A549 (cell line): Measurements from ENCODE around the gene GAS7. TPM values are rescaled to one million over a fixed set of nuclear protein-coding genes. Genes with fewer than 3 reads are reported as not detected.

Source experiments
- ATAC-seq, 2 experiments: fragments of 200-7000 bp in 1 of 2; fragments of >200 bp in 1 of 2; cut with Nextera tagmentation in 1 of 2; cut with Tn5 transposase in 1 of 2; 3 replicates each; pipeline versions ENCODE4 v1.8.0 to v1.9.1; 2018 to 2020; ENCODE audit warnings: mild to moderate bottlenecking in 1 of 2, moderate library complexity in 1 of 2
- CTCF ChIA-PET: fragments of 300-600 bp; sonication (Branson Sonifier 250); formaldehyde crosslinking; extraction: SDS; loops from one replicate; lab custom pipeline; 2021; ENCODE audit warnings: antibody characterized with exemption, inconsistent platforms; lab: Yijun Ruan, JAX
- POLR2A ChIA-PET: fragments of 350-600 bp; formaldehyde crosslinking; extraction: SDS; loops from one replicate; lab custom pipeline; 2021; ENCODE audit warnings: antibody characterized with exemption, inconsistent platforms; lab: Yijun Ruan, JAX
- DNase-seq, 2 experiments: peaks; one replicate each; pipeline versions ENCODE4 v3.0.0 to v3.0.0-alpha.2; 2011 to 2016; ENCODE audit warnings: low read depth in 1 of 2, low spot score in 1 of 2
- FAIRE-seq: peaks from 2 replicates; lab custom pipeline; 2011; peaks lifted over from hg19 to GRCh38; lab: Jason Lieb, UNC
- H3K27ac ChIP-seq, 2 experiments: fragments of >200 bp; sonication (Bioruptor Twin); formaldehyde crosslinking; 3 replicates each; pipeline ENCODE4 v1.5.1; 2016 to 2017
- H3K4me1 ChIP-seq: fragments of >200 bp; sonication (Bioruptor Twin); formaldehyde crosslinking; 3 replicates; pipeline ENCODE4 v1.6.1; 2016
- H3K4me2 ChIP-seq: fragments of >200 bp; sonication (Bioruptor Twin); formaldehyde crosslinking; 3 replicates; pipeline ENCODE4 v1.6.1; 2016
- H3K4me3 ChIP-seq: fragments of >200 bp; sonication (Bioruptor Twin); formaldehyde crosslinking; 3 replicates; pipeline ENCODE4 v1.5.1; 2016
- H3K9me3 ChIP-seq: fragments of >200 bp; sonication (Bioruptor Twin); formaldehyde crosslinking; 3 replicates; pipeline ENCODE4 v1.6.1; 2016
- CBX8 ChIP-seq: fragments of 200-600 bp; sonication (generic); IDR thresholded peaks from 2 replicates; pipeline ENCODE4 v1.6.1; 2016
- CEBPB ChIP-seq, 2 experiments: fragments of >200 bp in 1 of 2; sonication (Bioruptor Twin) in 1 of 2; formaldehyde crosslinking in 1 of 2; IDR thresholded peaks; 2 replicates each; pipeline ENCODE4 v1.6.1; 2012 to 2016
- EHF ChIP-seq: fragments of 250-450 bp; sonication (Bioruptor Pico); IDR thresholded peaks from 2 replicates; pipeline ENCODE4 v1.5.0; 2020; ENCODE audit warnings: mild to moderate bottlenecking
- EHMT2 ChIP-seq: fragments of 200-600 bp; sonication (generic); IDR thresholded peaks from 2 replicates; pipeline ENCODE4 v1.6.1; 2016; ENCODE audit warnings: antibody characterized with exemption, low read depth, mild to moderate bottlenecking, moderate library complexity
- FOSL2 ChIP-seq, 2 experiments: fragments of 450-650 bp in 1 of 2; fragments of >200 bp in 1 of 2; sonication (Bioruptor Twin) in 1 of 2; formaldehyde crosslinking; IDR thresholded peaks; 2 replicates each; pipeline versions ENCODE4 v1.5.0 to v1.6.1; 2016 to 2020; ENCODE audit warnings: mild to moderate bottlenecking in 1 of 2, moderate library complexity in 1 of 2
- GATA3 ChIP-seq: IDR thresholded peaks from 2 replicates; pipeline ENCODE4 v1.6.1; 2012; ENCODE audit warnings: borderline replicate concordance
- HES2 ChIP-seq: fragments of >200 bp; sonication (Bioruptor Twin); formaldehyde crosslinking; IDR thresholded peaks from 2 replicates; pipeline ENCODE4 v1.6.1; 2016
- JUNB ChIP-seq: fragments of >200 bp; sonication (Bioruptor Twin); formaldehyde crosslinking; IDR thresholded peaks from 2 replicates; pipeline ENCODE4 v1.6.1; 2016
- MAFK ChIP-seq: fragments of 450-650 bp; IDR thresholded peaks from 2 replicates; pipeline ENCODE4 v1.6.1; 2014; ENCODE audit not compliant: partially characterized antibody
- POLR2A ChIP-seq: IDR thresholded peaks from 2 replicates; pipeline ENCODE4 v1.6.1; 2012; ENCODE audit warnings: mild to moderate bottlenecking, low read length
- RFX5 ChIP-seq: fragments of 450-650 bp; IDR thresholded peaks from 2 replicates; pipeline ENCODE4 v1.7.1; 2014; ENCODE audit warnings: antibody characterized with exemption, mild to moderate bottlenecking, moderate library complexity
- ZNF302 ChIP-seq: fragments of 250-450 bp; sonication (Bioruptor Pico); IDR thresholded peaks from 2 replicates; pipeline ENCODE4 v1.9.0; 2021; ENCODE audit warnings: inconsistent platforms, mild to moderate bottlenecking, moderate library complexity
- ZSCAN20 ChIP-seq: fragments of 250-450 bp; sonication (Bioruptor Pico); IDR thresholded peaks from 2 replicates; pipeline ENCODE4 v1.8.0; 2022; ENCODE audit warnings: mild to moderate bottlenecking, moderate library complexity
- WGBS: methylation state at CpG from one replicate; pipeline ENCODE4 v1.1.6; 2017; ENCODE audit errors: missing lambda C conversion rate; 5-methylcytosine and 5-hydroxymethylcytosine counted together
- polyA plus RNA-seq, 4 experiments: library from polyadenylated mRNA; depleted of rRNA in 3 of 4; stranded (reverse); fragments of >200 nt; fragmentation: RNase III in 1 of 4; extraction: RNeasy Plus Mini Kit Qiagen cat#74134 plus additional on column Dnase treatment in 1 of 4; gene quantifications; 2 replicates in 3 of 4; 3 replicates in 1 of 4; pipeline ENCODE4 v1.2.3, GENCODE V29; 2011 to 2017
- TF ChIP-seq, protein P1 (sequence below): fragments of 450-650 bp; IDR thresholded peaks from 2 replicates; pipeline ENCODE4 v1.6.1; 2014; ENCODE audit warnings: antibody characterized with exemption
- TF ChIP-seq, protein P2 (sequence below): IDR thresholded peaks from 2 replicates; pipeline ENCODE4 v1.6.1; 2012; ENCODE audit warnings: low read depth, borderline replicate concordance
- TF ChIP-seq, protein P3 (sequence below): fragments of 200-600 bp; sonication (generic); IDR thresholded peaks from 2 replicates; pipeline ENCODE4 v1.6.1; 2016; ENCODE audit warnings: antibody characterized with exemption, mild to moderate bottlenecking, moderate library complexity

The GAS7 gene
- polyA plus RNA-seq, 2 of the 4 experiments (the other 2 are of a cell fraction): 1.3 to 1.5 TPM

- TF ChIP-seq, protein P1, sequence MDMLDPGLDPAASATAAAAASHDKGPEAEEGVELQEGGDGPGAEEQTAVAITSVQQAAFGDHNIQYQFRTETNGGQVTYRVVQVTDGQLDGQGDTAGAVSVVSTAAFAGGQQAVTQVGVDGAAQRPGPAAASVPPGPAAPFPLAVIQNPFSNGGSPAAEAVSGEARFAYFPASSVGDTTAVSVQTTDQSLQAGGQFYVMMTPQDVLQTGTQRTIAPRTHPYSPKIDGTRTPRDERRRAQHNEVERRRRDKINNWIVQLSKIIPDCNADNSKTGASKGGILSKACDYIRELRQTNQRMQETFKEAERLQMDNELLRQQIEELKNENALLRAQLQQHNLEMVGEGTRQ: no peak
- TF ChIP-seq FOSL2 (IDR thresholded peaks at IDR 0.05) (no peak), FOSL2 (CRISPR knock-in tag; IDR thresholded peaks at IDR 0.05) (no peak), HES2 (no peak), ZSCAN20 (CRISPR knock-in tag) (no peak)
- TF ChIP-seq, all 56 proteins: peak for 0
Observed at GRCh38 chr17:10072556-10073425, 125.6 kb downstream of the GAS7 start (continued).

- ATAC-seq (no peak), FAIRE-seq (no peak)
- CTCF ChIA-PET: interaction anchor here (0.9 kb wide), 1 partner anchor 13 kb away, joined by 3 read pairs; no protein-coding TSS in a partner anchor
Observed at GRCh38 chr17:10072086-10072485, 126.3 kb downstream of the GAS7 start.

GRCh38 chr17:10071141-10071540 is 127.3 kb downstream of the GAS7 start:
- H3K27ac ChIP-seq: no peak overlapping the region
- TF ChIP-seq EHMT2 (no peak), EHF (no peak), CEBPB (IDR thresholded peaks at IDR 0.05) (no peak), JUNB (no peak), POLR2A (no peak), FOSL2 (IDR thresholded peaks at IDR 0.05) (no peak), FOSL2 (CRISPR knock-in tag; IDR thresholded peaks at IDR 0.05) (no peak), ZNF302 (CRISPR knock-in tag) (no peak), GATA3 (no peak), RFX5 (no peak), MAFK (no peak), CBX8 (no peak)
- TF ChIP-seq, protein P2, sequence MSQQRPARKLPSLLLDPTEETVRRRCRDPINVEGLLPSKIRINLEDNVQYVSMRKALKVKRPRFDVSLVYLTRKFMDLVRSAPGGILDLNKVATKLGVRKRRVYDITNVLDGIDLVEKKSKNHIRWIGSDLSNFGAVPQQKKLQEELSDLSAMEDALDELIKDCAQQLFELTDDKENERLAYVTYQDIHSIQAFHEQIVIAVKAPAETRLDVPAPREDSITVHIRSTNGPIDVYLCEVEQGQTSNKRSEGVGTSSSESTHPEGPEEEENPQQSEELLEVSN: no peak
- 37% methylated on average over 6 of the region's 6 CpGs for WGBS
- no peaks in the 10 kb centered on the region for H3K4me1 ChIP-seq
- CTCF ChIA-PET: interaction anchor here (0.7 to 1.2 kb wide), 3 partner anchors 14 to 110 kb away, joined by 3 read pairs; no protein-coding TSS in a partner anchor
- POLR2A ChIA-PET: no interaction called here
- FAIRE-seq (no peak), ATAC-seq (no peak), DNase-seq (no peak)
- no peaks in the 10 kb centered on the region; the same call in 1 of the 3 replicates for H3K9me3 ChIP-seq
- no peak overlapping the region for H3K4me2 ChIP-seq
- no peak overlapping the region for H3K4me3 ChIP-seq

More at GRCh38 chr17:10072086-10072485, 126.3 kb downstream of the GAS7 start:
- 84% methylated on average over 4 of the region's 4 CpGs for WGBS
- POLR2A ChIA-PET: no interaction called here
- no peak for DNase-seq
- peaks cover 3% of the 10 kb centered on the region; the same call in 2 of the 3 replicates for H3K9me3 ChIP-seq
- no peak for TF ChIP-seq GATA3
- TF ChIP-seq, protein P3, sequence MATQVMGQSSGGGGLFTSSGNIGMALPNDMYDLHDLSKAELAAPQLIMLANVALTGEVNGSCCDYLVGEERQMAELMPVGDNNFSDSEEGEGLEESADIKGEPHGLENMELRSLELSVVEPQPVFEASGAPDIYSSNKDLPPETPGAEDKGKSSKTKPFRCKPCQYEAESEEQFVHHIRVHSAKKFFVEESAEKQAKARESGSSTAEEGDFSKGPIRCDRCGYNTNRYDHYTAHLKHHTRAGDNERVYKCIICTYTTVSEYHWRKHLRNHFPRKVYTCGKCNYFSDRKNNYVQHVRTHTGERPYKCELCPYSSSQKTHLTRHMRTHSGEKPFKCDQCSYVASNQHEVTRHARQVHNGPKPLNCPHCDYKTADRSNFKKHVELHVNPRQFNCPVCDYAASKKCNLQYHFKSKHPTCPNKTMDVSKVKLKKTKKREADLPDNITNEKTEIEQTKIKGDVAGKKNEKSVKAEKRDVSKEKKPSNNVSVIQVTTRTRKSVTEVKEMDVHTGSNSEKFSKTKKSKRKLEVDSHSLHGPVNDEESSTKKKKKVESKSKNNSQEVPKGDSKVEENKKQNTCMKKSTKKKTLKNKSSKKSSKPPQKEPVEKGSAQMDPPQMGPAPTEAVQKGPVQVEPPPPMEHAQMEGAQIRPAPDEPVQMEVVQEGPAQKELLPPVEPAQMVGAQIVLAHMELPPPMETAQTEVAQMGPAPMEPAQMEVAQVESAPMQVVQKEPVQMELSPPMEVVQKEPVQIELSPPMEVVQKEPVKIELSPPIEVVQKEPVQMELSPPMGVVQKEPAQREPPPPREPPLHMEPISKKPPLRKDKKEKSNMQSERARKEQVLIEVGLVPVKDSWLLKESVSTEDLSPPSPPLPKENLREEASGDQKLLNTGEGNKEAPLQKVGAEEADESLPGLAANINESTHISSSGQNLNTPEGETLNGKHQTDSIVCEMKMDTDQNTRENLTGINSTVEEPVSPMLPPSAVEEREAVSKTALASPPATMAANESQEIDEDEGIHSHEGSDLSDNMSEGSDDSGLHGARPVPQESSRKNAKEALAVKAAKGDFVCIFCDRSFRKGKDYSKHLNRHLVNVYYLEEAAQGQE: no peak
- no peak overlapping the region for H3K27ac ChIP-seq
- no peak overlapping the region for H3K4me3 ChIP-seq
- no peaks in the 10 kb centered on the region for H3K4me1 ChIP-seq
- H3K4me2 ChIP-seq: no peak overlapping the region
